ENCODE measurements around the gene MRTFA. TPM values are rescaled to one million over a fixed set of nuclear protein-coding genes. Genes with fewer than 3 reads are reported as not detected.
A peak's percentile ranks its signal among the peaks of the same experiment; 100 is the strongest.
"Not testable (repeated sequence)": the region's sequence is repeated elsewhere in the genome, so short reads cannot be mapped to it uniquely, and the experiment has no call there.

MRTFA gene
- total RNA-seq, 1 donor from 2014 or later = 52.8 TPM

DNA sequence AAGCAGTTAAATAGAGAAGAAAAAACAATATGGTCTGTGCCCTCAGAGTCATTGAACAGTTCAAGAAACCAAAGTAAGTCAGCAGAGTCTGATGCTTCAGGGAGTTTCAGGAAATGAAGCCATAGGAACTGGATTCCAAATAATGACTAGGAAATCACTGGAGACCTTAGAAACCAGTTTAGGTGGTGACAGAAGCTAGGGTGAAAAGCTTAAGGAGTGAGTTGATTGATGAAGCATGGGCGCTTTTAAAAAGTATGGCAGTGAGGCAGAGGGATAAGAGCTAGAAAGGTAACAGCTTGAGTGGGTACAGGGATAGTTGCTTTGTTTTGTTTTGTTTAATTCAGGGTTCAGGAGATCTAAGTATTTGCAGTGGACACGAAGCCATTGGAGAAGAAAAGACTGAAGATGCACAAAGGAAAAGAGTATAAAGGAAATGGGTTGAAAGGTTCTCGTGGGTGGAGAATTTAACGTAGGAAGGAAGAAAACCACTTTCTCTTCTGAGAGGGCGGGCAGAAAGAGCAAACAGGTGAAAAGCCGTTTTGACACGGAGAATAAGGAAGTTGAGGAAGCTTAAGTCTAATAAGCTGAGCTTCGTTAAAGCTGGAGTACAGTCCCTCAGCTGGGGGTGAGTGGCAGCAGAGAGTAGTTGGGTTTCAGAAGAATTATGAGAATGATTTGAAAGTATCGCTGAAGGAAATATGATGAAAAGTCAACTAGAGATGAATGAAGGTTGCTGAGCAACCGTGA, 251.3 kb downstream of the MRTFA start:
- Mint-ChIP-seq H3K4me1 (peaks cover 11% of the 10 kb centered on the region), H3K27me3 (ENCODE audit: low read depth) (no peaks in the 10 kb centered on the region), H3K9me3 (no peaks in the 10 kb centered on the region), H3K36me3 (ENCODE audit: low read depth) (peaks cover 6% of the 10 kb centered on the region), H3K4me3 (no peak overlapping the region), H3K27ac (ENCODE audit: unreplicated experiment) (peak overlapping the region; percentile 46)
- no peak for DNase-seq (ENCODE audit: low read depth, low spot score)
- TF ChIP-seq, protein P1, sequence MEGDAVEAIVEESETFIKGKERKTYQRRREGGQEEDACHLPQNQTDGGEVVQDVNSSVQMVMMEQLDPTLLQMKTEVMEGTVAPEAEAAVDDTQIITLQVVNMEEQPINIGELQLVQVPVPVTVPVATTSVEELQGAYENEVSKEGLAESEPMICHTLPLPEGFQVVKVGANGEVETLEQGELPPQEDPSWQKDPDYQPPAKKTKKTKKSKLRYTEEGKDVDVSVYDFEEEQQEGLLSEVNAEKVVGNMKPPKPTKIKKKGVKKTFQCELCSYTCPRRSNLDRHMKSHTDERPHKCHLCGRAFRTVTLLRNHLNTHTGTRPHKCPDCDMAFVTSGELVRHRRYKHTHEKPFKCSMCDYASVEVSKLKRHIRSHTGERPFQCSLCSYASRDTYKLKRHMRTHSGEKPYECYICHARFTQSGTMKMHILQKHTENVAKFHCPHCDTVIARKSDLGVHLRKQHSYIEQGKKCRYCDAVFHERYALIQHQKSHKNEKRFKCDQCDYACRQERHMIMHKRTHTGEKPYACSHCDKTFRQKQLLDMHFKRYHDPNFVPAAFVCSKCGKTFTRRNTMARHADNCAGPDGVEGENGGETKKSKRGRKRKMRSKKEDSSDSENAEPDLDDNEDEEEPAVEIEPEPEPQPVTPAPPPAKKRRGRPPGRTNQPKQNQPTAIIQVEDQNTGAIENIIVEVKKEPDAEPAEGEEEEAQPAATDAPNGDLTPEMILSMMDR (conservative IDR thresholded peaks at IDR 0.05) = no peak

DNA sequence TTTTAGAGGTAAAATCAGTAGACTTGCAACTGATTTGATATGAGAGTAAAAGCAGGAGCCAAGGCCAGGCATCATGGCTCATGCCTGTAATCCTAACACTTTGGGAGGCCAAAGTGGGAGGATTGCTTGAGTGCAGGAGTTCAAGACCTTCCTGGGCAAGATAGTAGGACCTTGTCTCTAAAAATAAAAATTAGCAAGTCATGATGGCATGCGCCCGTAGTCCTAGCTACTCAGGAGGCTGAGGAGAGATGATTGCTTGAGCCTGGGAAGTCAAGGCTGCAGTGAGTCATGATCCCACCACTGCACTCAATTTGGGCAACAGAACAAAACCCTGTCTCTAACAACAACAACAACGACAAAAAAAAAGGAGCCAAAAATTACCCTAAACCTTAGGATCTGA, 252.6 kb downstream of the MRTFA start:
- TF ChIP-seq, protein P1 (conservative IDR thresholded peaks at IDR 0.05) = no peak
- Mint-ChIP-seq H3K36me3 (ENCODE audit: low read depth) (peaks cover 4% of the 10 kb centered on the region), H3K27ac (ENCODE audit: unreplicated experiment) (no peak overlapping the region), H3K27me3 (ENCODE audit: low read depth) (no peaks in the 10 kb centered on the region), H3K9me3 (no peaks in the 10 kb centered on the region), H3K4me1 (peaks cover 11% of the 10 kb centered on the region), H3K4me3 (no peak overlapping the region)
- no peak for DNase-seq (ENCODE audit: low read depth, low spot score)

DNA sequence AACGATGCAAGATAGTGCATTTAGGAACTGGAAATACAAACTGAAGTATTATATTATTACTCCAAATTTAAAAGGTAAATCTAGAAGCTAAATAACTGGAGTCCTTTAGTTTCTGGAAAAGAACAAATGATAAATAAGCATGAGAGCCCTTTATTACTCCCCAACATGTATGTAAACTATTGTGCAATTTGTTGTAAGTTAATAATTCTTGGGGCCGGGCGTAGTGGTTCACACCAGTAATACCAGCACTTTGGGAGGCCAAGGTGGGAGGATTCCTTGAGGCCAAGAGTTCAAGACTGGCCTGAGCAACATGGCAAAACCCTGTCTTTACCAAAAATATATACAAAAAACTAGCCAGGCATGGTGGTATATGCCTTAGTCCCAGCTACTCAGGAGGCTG, 255.1 kb downstream of the MRTFA start:
- H3K27ac Mint-ChIP-seq (ENCODE audit: unreplicated experiment) = no peak overlapping the region
- peaks cover 3% of the 10 kb centered on the region for H3K36me3 Mint-ChIP-seq (ENCODE audit: low read depth)
- TF ChIP-seq, protein P1 (conservative IDR thresholded peaks at IDR 0.05) = no peak
- no peak overlapping the region for H3K4me3 Mint-ChIP-seq
- no peak for DNase-seq (ENCODE audit: low read depth, low spot score)
- H3K4me1 Mint-ChIP-seq = peaks cover 11% of the 10 kb centered on the region
- H3K27me3 Mint-ChIP-seq (ENCODE audit: low read depth) = no peaks in the 10 kb centered on the region
- no peaks in the 10 kb centered on the region for H3K9me3 Mint-ChIP-seq

DNA sequence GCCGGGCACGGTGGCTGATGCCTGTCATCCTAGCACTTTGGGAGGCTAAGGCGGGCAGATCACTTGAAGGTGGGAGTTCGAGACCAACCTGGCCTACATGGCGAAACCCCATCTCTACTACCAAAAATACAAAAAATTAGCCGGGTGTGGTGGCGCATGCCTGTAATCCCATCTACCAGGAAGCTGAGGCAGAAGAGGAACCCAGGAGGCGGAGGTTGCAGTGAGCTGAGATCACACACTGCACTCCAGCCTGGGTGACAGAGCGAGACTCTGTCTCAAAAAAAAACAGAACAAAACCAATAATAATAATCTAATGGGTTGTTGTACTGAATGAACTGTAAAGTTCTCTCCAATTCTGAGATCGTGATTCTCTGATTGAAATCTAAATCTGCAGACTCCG, 258.1 kb downstream of the MRTFA start:
- H3K27ac Mint-ChIP-seq (ENCODE audit: unreplicated experiment); H3K4me1 Mint-ChIP-seq; H3K4me3 Mint-ChIP-seq; H3K9me3 Mint-ChIP-seq; H3K27me3 Mint-ChIP-seq (ENCODE audit: low read depth); DNase-seq (ENCODE audit: low read depth, low spot score); H3K36me3 Mint-ChIP-seq (ENCODE audit: low read depth): not testable (repeated sequence)

DNA sequence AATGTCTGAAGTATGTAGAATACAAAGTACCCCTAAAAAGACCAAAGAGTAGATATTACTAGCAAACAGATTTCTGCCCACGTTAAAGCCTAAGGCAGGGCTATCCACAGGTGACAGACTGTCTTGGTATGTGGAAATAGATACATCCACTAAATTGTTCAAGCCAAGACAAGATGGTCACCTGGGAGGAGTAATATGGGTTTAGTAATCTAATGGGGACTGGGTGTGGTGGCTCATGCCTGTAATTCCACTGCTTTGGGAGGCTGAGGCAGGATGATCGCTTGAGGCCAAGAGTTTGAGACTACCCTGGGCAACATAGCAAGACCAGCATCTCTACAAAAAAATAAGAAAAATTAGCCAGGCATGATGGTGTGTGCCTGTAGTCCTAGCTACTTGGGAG, 258.6 kb downstream of the MRTFA start:
- DNase-seq (ENCODE audit: low read depth, low spot score) = no peak
- no peaks in the 10 kb centered on the region for H3K27me3 Mint-ChIP-seq (ENCODE audit: low read depth)
- no peaks in the 10 kb centered on the region for H3K9me3 Mint-ChIP-seq
- H3K36me3 Mint-ChIP-seq (ENCODE audit: low read depth) = peaks cover 3% of the 10 kb centered on the region
- TF ChIP-seq, protein P1 (conservative IDR thresholded peaks at IDR 0.05) = no peak
- H3K4me1 Mint-ChIP-seq = no peaks in the 10 kb centered on the region
- H3K4me3 Mint-ChIP-seq = no peak overlapping the region
- H3K27ac Mint-ChIP-seq (ENCODE audit: unreplicated experiment) = peak overlapping the region; percentile 57

DNA sequence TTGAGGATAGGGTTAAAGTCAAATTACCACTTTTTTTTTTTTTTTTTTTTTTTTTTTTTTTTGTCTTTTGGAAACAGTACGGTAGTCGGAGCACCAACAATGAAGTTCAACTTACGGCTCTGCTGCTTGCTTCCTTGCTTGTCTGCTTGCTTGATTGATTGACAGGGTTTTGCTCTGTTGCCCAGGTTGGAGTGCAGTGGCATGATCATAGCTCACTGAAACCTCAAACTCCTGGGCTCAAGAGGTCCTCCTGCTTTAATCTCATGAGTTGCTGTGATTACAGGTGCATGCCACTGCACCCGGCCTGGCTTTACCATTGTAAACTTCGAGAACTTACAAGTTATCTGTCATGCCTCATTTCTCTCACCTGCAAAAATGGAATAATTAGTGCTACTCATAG, 260.4 kb downstream of the MRTFA start:
- no peak for DNase-seq (ENCODE audit: low read depth, low spot score)
- Mint-ChIP-seq H3K27ac (ENCODE audit: unreplicated experiment) (no peak overlapping the region), H3K4me3 (peak overlapping the region; percentile 35), H3K27me3 (ENCODE audit: low read depth) (no peaks in the 10 kb centered on the region), H3K9me3 (no peaks in the 10 kb centered on the region), H3K36me3 (ENCODE audit: low read depth) (no peaks in the 10 kb centered on the region), H3K4me1 (peaks cover 5% of the 10 kb centered on the region)
- TF ChIP-seq, protein P1 (conservative IDR thresholded peaks at IDR 0.05) = no peak

Measured in neural crest cell (in vitro differentiated cells).